Panc1 (cell line): ENCODE measurements around the gene TBC1D22A. TPM values are rescaled to one million over a fixed set of nuclear protein-coding genes. Genes with fewer than 3 reads are reported as not detected.

ENCODE experiments used
- ATAC-seq: fragments of 200-7000 bp; cut with Tn5 transposase; 2 replicates; pipeline ENCODE4 v1.9.1; 2020; ENCODE audit warnings: mild to moderate bottlenecking, moderate library complexity
- BruUV-seq: library from RNA; stranded (reverse); fragments of 400-500 nt; replicated peaks from 2 replicates; lab custom pipeline; 2021; lab: Mats Ljungman, UMichigan
- CTCF ChIA-PET: fragments of 300-600 bp; sonication (Branson Sonifier 250); formaldehyde crosslinking; loops from one replicate; lab custom pipeline; 2022; ENCODE audit warnings: antibody characterized with exemption; lab: Charles Lee
- POLR2A ChIA-PET: fragments of 300-600 bp; sonication (Branson Sonifier 250); formaldehyde crosslinking; loops from one replicate; lab custom pipeline; 2022; ENCODE audit warnings: antibody characterized with exemption; lab: Charles Lee
- DNase-seq: peaks from one replicate; pipeline ENCODE4 v3.0.0-alpha.2; 2010; ENCODE audit warnings: low read depth, low spot score
- H3K27ac ChIP-seq: 2 replicates; pipeline ENCODE4 v1.5.1; 2011; ENCODE audit warnings: mild to moderate bottlenecking, low read length, inconsistent platforms
- H3K27me3 ChIP-seq: fragments of 200-500 bp; sonication (Bioruptor generic); 2 replicates; pipeline ENCODE4 v1.6.0; 2014; ENCODE audit warnings: low read length, inconsistent platforms; ENCODE audit not compliant: control insufficient read depth, insufficient read depth
- H3K36me3 ChIP-seq: fragments of 200-500 bp; sonication (Bioruptor generic); 2 replicates; pipeline ENCODE4 v1.5.1; 2014; ENCODE audit warnings: inconsistent platforms, mild to moderate bottlenecking, low read length, moderate library complexity; ENCODE audit not compliant: control insufficient read depth, insufficient read depth
- H3K4me1 ChIP-seq: 2 replicates; pipeline ENCODE4 v1.5.1; 2011; ENCODE audit warnings: inconsistent platforms, mild to moderate bottlenecking, low read length, moderate library complexity; ENCODE audit not compliant: control insufficient read depth, insufficient read depth
- H3K4me3 ChIP-seq, 2 experiments: 2 replicates each; pipeline ENCODE4 v1.5.1; 2011 to 2012; ENCODE audit warnings: low read depth in 2 of 2, low read length in 2 of 2, mild to moderate bottlenecking in 2 of 2, inconsistent platforms in 1 of 2, moderate library complexity in 1 of 2
- H3K9me3 ChIP-seq: fragments of 200-500 bp; sonication (Bioruptor generic); 2 replicates; pipeline ENCODE4 v1.5.1; 2014; ENCODE audit warnings: low read depth, mild to moderate bottlenecking, inconsistent platforms, low read length, moderate library complexity; ENCODE audit not compliant: control insufficient read depth, insufficient read depth
- CTCF ChIP-seq: fragments of 450-650 bp; IDR thresholded peaks from 2 replicates; pipeline ENCODE4 v1.5.1; 2017; ENCODE audit warnings: mild to moderate bottlenecking
- POLR2AphosphoS5 ChIP-seq: IDR thresholded peaks from 2 replicates; pipeline ENCODE4 v1.6.1; 2012; ENCODE audit warnings: mild to moderate bottlenecking, low read depth, low read length, moderate library complexity
- REST ChIP-seq, 2 experiments: IDR thresholded peaks; 2 replicates each; pipeline ENCODE4 v1.6.1; 2011 to 2012; ENCODE audit warnings: low read depth in 2 of 2, control low read depth in 1 of 2, low read length in 1 of 2, mild to moderate bottlenecking in 1 of 2, moderate library complexity in 1 of 2; ENCODE audit not compliant: insufficient read depth in 1 of 2
- SIN3A ChIP-seq: IDR thresholded peaks from 2 replicates; pipeline ENCODE4 v1.6.1; 2012; ENCODE audit warnings: low read depth, mild to moderate bottlenecking, low read length, moderate library complexity, borderline replicate concordance; ENCODE audit not compliant: insufficient read depth
- TCF7L2 ChIP-seq: IDR thresholded peaks from 2 replicates; pipeline ENCODE4 v1.6.1; 2011; ENCODE audit warnings: mild to moderate bottlenecking, low read depth, low read length, inconsistent platforms
- in situ Hi-C: cut with HindIII; loops from 2 replicates; pipeline ENCODE4 v1.10.0; 2016; ENCODE audit warnings: low sequenced_read_pairs, low pct_unique_long_range_greater_than_20kb
- intact Hi-C: fragments of 100-400 bp; cut with micrococcal nuclease; formaldehyde crosslinking; loops from one replicate; pipeline ENCODE4 v1.10.0; 2022; ENCODE audit not compliant: unreplicated experiment
- total RNA-seq: library from RNA; stranded (reverse); gene quantifications from one replicate; pipeline ENCODE4 v1.2.1, GENCODE V29; 2021; ENCODE audit not compliant: unreplicated experiment

The TBC1D22A gene
- total RNA-seq, 1 experiment from 2014 or later, result 28.7 TPM

- DNase-seq (no peak), ATAC-seq (no peak)
- H3K27me3 ChIP-seq, result no peaks in the 10 kb centered on the region
- POLR2A ChIA-PET, result no interaction called here
- peaks cover 2% of the 10 kb centered on the region; the same call in 1 of the 2 replicates for H3K36me3 ChIP-seq
- intact Hi-C loops, result no loop called here
- H3K27ac ChIP-seq, result no peak overlapping the region
- no peaks in the 10 kb centered on the region for H3K4me1 ChIP-seq
- TF ChIP-seq CTCF, result no peak
- no peak for TF ChIP-seq POLR2AphosphoS5
- no peak for TF ChIP-seq SIN3A
- no peak for TF ChIP-seq TCF7L2
- TF ChIP-seq REST (IDR thresholded peaks at IDR 0.05; ENCODE audit: insufficient read depth in 1 of 2, low read depth in 2 of 2, low read length in 1 of 2), result no peak
- no peak overlapping the region for H3K4me3 ChIP-seq
- in situ Hi-C loops, result no loop called here
- BruUV-seq, result no TSS peak
- CTCF ChIA-PET, result no interaction called here
- H3K9me3 ChIP-seq, result no peaks in the 10 kb centered on the region
Observed at GRCh38 chr22:46970411-46971098, 208.1 kb downstream of the TBC1D22A start.

- H3K9me3 ChIP-seq, result no peaks in the 10 kb centered on the region
- no peak for TF ChIP-seq TCF7L2
- no peak for TF ChIP-seq SIN3A
- no peak for TF ChIP-seq POLR2AphosphoS5
- TF ChIP-seq CTCF, result no peak
- TF ChIP-seq REST (IDR thresholded peaks at IDR 0.05; ENCODE audit: insufficient read depth in 1 of 2, low read depth in 2 of 2, low read length in 1 of 2), result no peak
- no peaks in the 10 kb centered on the region for H3K4me1 ChIP-seq
- BruUV-seq, result no TSS peak
- no peak overlapping the region for H3K4me3 ChIP-seq
- H3K36me3 ChIP-seq, result peaks cover 2% of the 10 kb centered on the region; the same call in 1 of the 2 replicates
- in situ Hi-C loops (no loop called here), intact Hi-C loops (no loop called here)
- DNase-seq (no peak), ATAC-seq (no peak)
- ChIA-PET POLR2A (no interaction called here), CTCF (no interaction called here)
- no peaks in the 10 kb centered on the region for H3K27me3 ChIP-seq
- H3K27ac ChIP-seq, result no peak overlapping the region
Observed at GRCh38 chr22:46971099-46971763, 208.8 kb downstream of the TBC1D22A start.
